Measurements from ENCODE around the gene KRTAP6-3. TPM values are rescaled to one million over a fixed set of nuclear protein-coding genes. Genes with fewer than 3 reads are reported as not detected.

Gene KRTAP6-3
- total RNA-seq, 1 donor from 2014 or later, result not detected

DNA sequence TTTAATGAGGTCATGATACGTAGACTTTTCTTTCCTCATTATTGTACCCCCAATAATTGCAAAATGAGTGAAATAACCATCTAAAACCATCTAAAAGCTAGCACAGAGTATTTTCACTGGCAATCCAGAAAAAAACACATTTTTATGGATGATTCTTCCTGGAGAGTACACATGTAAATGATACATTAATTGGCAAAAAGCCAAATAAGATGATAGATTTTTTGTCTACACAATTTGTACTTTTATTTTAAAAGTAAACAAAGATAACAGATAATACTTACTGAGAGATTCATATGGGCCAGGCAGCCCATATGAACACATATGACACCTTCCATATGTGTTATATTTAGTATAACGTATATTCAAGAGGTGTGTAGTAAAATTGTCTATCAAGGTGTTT, 28.6 kb upstream of the KRTAP6-3 start:
- Histone ChIP-seq H3K79me2 (ENCODE audit: low read depth) (no peaks in the 10 kb centered on the region), H2AFZ (replicated peaks) (no peak overlapping the region), H3K9ac (no peak overlapping the region), H3K27ac (no peak overlapping the region), H3K36me3 (no peaks in the 10 kb centered on the region), H3K9me3 (ENCODE audit: low read depth) (peaks cover 7% of the 10 kb centered on the region), H3K4me3 (no peak overlapping the region), H3K4me2 (no peak overlapping the region), H4K20me1 (ENCODE audit: low read depth) (no peaks in the 10 kb centered on the region), H3K4me1 (no peaks in the 10 kb centered on the region), H3K27me3 (no peaks in the 10 kb centered on the region), H3F3A (ENCODE audit: low read depth) (no peaks in the 10 kb centered on the region)
- Mint-ChIP-seq H3K4me1 (no peaks in the 10 kb centered on the region), H3K27me3 (ENCODE audit: insufficient read depth, low read depth) (peaks cover 2% of the 10 kb centered on the region), H3K9me3 (no peaks in the 10 kb centered on the region), H3K4me3 (no peak overlapping the region), H3K27ac (no peak overlapping the region), H3K36me3 (no peaks in the 10 kb centered on the region)
- no peak for DNase-seq (ENCODE audit: low spot score)
- TF ChIP-seq, protein P1, sequence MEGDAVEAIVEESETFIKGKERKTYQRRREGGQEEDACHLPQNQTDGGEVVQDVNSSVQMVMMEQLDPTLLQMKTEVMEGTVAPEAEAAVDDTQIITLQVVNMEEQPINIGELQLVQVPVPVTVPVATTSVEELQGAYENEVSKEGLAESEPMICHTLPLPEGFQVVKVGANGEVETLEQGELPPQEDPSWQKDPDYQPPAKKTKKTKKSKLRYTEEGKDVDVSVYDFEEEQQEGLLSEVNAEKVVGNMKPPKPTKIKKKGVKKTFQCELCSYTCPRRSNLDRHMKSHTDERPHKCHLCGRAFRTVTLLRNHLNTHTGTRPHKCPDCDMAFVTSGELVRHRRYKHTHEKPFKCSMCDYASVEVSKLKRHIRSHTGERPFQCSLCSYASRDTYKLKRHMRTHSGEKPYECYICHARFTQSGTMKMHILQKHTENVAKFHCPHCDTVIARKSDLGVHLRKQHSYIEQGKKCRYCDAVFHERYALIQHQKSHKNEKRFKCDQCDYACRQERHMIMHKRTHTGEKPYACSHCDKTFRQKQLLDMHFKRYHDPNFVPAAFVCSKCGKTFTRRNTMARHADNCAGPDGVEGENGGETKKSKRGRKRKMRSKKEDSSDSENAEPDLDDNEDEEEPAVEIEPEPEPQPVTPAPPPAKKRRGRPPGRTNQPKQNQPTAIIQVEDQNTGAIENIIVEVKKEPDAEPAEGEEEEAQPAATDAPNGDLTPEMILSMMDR (IDR thresholded peaks at IDR 0.05), result no peak
- TF ChIP-seq EZH2phosphoT487 (IDR thresholded peaks at IDR 0.05), result no peak
- no peak for TF ChIP-seq EZH2 (IDR thresholded peaks at IDR 0.05)

DNA sequence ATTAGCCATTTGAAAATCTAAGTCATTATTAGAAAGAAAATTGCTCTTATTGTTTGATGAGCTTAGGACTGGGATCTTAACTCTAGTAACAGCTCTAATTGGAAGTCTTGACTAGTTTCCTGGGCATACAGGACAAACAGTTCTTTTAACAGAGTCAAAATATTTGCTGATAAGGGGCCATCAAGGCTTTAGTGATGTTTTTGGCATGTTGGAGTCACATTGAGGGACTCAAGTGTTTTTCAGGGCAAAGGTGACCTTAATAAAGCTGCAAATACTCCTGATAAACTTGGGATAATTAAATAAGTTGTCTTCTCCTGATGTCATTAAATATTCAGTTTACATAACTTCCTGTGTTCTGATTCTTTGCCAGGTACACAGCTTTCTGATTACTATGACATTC, 24.6 kb upstream of the KRTAP6-3 start:
- Mint-ChIP-seq H3K4me3 (no peak overlapping the region), H3K36me3 (no peaks in the 10 kb centered on the region), H3K9me3 (no peaks in the 10 kb centered on the region), H3K27ac (no peak overlapping the region), H3K27me3 (ENCODE audit: insufficient read depth, low read depth) (no peaks in the 10 kb centered on the region), H3K4me1 (no peaks in the 10 kb centered on the region)
- Histone ChIP-seq H3K27ac (no peak overlapping the region), H3K4me1 (no peaks in the 10 kb centered on the region), H3K4me3 (no peak overlapping the region), H3K36me3 (no peaks in the 10 kb centered on the region), H4K20me1 (ENCODE audit: low read depth) (no peaks in the 10 kb centered on the region), H3K79me2 (ENCODE audit: low read depth) (no peaks in the 10 kb centered on the region), H3K9me3 (ENCODE audit: low read depth) (no peaks in the 10 kb centered on the region), H3K4me2 (no peak overlapping the region), H3F3A (ENCODE audit: low read depth) (peaks cover 5% of the 10 kb centered on the region), H2AFZ (replicated peaks) (no peak overlapping the region), H3K27me3 (no peaks in the 10 kb centered on the region), H3K9ac (no peak overlapping the region)
- DNase-seq (ENCODE audit: low spot score), result no peak
- TF ChIP-seq, protein P1 (IDR thresholded peaks at IDR 0.05), result no peak
- TF ChIP-seq EZH2 (IDR thresholded peaks at IDR 0.05), result no peak
- no peak for TF ChIP-seq EZH2phosphoT487 (IDR thresholded peaks at IDR 0.05)

DNA sequence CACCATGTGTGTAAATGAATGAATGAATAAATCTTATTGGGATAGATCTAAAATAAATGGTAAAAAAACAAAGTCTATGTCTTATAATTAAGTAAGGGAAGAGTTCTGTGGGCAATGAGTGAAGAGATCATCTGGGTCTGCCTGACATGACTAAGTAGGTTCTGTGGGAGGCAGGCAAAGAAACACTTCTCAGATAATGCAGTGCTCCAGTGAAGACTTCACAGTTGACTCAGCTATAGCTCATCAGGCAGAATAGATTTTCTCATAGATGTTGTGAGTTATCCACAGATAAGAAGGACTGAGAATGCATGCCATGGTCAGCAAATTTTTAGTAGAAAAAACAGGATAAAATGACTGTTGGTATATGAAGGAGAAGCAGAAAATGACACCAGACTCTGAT, 14.5 kb upstream of the KRTAP6-3 start:
- Histone ChIP-seq H3K4me3 (no peak overlapping the region), H3K9me3 (ENCODE audit: low read depth) (no peaks in the 10 kb centered on the region), H3K79me2 (ENCODE audit: low read depth) (no peaks in the 10 kb centered on the region), H4K20me1 (ENCODE audit: low read depth) (no peaks in the 10 kb centered on the region), H3K36me3 (no peaks in the 10 kb centered on the region), H3K9ac (no peak overlapping the region), H3F3A (ENCODE audit: low read depth) (no peaks in the 10 kb centered on the region), H3K27me3 (no peaks in the 10 kb centered on the region), H2AFZ (replicated peaks) (no peak overlapping the region), H3K4me2 (no peak overlapping the region), H3K27ac (no peak overlapping the region), H3K4me1 (peaks cover 10% of the 10 kb centered on the region)
- Mint-ChIP-seq H3K4me3 (no peak overlapping the region), H3K36me3 (no peaks in the 10 kb centered on the region), H3K4me1 (peaks cover under 1% of the 10 kb centered on the region), H3K27me3 (ENCODE audit: insufficient read depth, low read depth) (no peaks in the 10 kb centered on the region), H3K27ac (no peak overlapping the region), H3K9me3 (no peaks in the 10 kb centered on the region)
- no peak for TF ChIP-seq EZH2 (IDR thresholded peaks at IDR 0.05)
- DNase-seq (ENCODE audit: low spot score), result no peak

DNA sequence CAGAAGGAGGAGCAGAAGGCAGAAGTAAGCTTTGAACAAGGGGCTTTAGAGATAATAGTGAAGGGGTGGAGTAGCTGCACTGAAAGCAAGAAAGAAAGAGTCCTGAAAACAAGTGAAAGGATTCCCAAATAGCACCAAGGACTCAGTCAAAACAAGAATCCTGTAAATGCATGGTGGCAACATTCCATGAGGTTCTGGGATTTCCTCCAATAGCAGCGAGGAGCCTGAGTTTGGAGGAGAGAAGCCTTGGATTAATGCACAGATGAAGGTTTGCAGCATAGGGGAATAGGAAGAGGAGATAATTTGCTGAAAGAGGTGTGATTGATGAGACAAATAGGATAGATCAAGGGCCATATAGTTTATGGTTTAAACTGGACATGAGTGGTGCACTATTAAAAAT, 12.9 kb upstream of the KRTAP6-3 start:
- H3K4me3 ChIP-seq, result no peak overlapping the region
- no peaks in the 10 kb centered on the region for H3K27me3 Mint-ChIP-seq (ENCODE audit: insufficient read depth, low read depth)
- no peak overlapping the region for H3K4me3 Mint-ChIP-seq
- no peaks in the 10 kb centered on the region for H3K79me2 ChIP-seq (ENCODE audit: low read depth)
- peak overlapping the region; percentile 76 for H3K27ac ChIP-seq
- H3K4me1 Mint-ChIP-seq, result peaks cover 8% of the 10 kb centered on the region
- no peak overlapping the region for H3K4me2 ChIP-seq
- H3K27me3 ChIP-seq, result no peaks in the 10 kb centered on the region
- H3K9me3 ChIP-seq (ENCODE audit: low read depth), result peaks cover 7% of the 10 kb centered on the region
- peak; percentile 33 for DNase-seq (ENCODE audit: low spot score)
- H3K27ac Mint-ChIP-seq, result no peak overlapping the region
- no peak overlapping the region for H2AFZ ChIP-seq (replicated peaks)
- no peaks in the 10 kb centered on the region for H4K20me1 ChIP-seq (ENCODE audit: low read depth)
- no peaks in the 10 kb centered on the region for H3K36me3 ChIP-seq
- peaks cover 14% of the 10 kb centered on the region for H3K4me1 ChIP-seq
- no peaks in the 10 kb centered on the region for H3F3A ChIP-seq (ENCODE audit: low read depth)
- no peak overlapping the region for H3K9ac ChIP-seq
- TF ChIP-seq, protein P1 (IDR thresholded peaks at IDR 0.05), result no peak
- TF ChIP-seq EZH2 (IDR thresholded peaks at IDR 0.05) (no peak), EZH2phosphoT487 (IDR thresholded peaks at IDR 0.05) (no peak)
- no peaks in the 10 kb centered on the region for H3K36me3 Mint-ChIP-seq
- H3K9me3 Mint-ChIP-seq, result no peaks in the 10 kb centered on the region

Data from neural progenitor cell (in vitro differentiated cells).